Activated gamma-delta T cell (primary cell): ENCODE measurements around the gene UBE2J1.
A peak's percentile ranks its signal among the peaks of the same experiment; 100 is the strongest.

Source experiments
- DNase-seq: peaks from one replicate; lab custom pipeline; 2025; lab: John Stamatoyannopoulos, UW

UBE2J1 gene

GRCh38 chr6:89364586-89364985 lies 12.1 kb upstream of the UBE2J1 start:
- no peak for DNase-seq

DNA sequence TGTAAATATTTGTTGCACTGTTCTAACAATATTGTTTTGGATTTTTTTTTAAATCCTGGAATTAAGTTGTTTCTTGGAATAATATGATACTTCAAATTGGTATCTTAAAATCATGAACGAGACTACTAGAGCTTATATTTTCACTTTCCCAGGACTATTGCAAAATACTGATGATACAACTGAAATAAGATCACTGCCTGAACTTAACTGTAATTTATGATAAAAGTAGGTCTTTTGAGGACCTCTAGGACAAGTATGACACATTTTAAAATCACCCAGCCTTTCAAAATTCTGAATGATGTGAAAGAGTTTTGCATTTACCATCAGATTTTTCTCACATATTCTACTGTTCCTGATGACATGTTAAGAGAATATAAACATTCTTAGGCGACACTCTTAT lies 8.6 kb upstream of the UBE2J1 start:
- no peak for DNase-seq

GRCh38 chr6:89360415-89360999 lies 8.0 kb upstream of the UBE2J1 start:
- no peak for DNase-seq

- DNase-seq = no peak
These were observed 7.0 kb upstream of the UBE2J1 start for GRCh38 chr6:89359561-89359960.

DNA sequence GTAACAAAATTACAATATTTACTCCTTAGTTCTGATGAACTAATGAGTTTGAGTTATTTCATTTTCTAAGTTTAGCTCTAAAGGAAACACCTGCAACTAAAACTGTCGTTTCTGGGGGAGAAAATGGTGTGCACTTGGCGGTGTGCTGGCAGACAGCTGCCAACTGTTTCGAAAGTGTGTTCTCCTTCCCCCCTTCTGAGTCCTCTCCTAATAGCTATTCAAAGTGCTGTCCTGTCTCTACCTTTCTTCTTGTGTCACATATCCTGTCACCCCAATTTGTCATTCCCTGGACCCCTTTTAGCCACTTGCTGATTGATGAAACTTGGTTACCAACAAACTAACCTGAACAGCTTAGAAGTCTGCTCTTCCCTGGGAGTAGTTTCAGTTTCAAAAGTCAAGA lies 4.9 kb upstream of the UBE2J1 start:
- no peak for DNase-seq

- no peak for DNase-seq
These were observed 4.2 kb upstream of the UBE2J1 start for GRCh38 chr6:89356642-89357170.

DNA sequence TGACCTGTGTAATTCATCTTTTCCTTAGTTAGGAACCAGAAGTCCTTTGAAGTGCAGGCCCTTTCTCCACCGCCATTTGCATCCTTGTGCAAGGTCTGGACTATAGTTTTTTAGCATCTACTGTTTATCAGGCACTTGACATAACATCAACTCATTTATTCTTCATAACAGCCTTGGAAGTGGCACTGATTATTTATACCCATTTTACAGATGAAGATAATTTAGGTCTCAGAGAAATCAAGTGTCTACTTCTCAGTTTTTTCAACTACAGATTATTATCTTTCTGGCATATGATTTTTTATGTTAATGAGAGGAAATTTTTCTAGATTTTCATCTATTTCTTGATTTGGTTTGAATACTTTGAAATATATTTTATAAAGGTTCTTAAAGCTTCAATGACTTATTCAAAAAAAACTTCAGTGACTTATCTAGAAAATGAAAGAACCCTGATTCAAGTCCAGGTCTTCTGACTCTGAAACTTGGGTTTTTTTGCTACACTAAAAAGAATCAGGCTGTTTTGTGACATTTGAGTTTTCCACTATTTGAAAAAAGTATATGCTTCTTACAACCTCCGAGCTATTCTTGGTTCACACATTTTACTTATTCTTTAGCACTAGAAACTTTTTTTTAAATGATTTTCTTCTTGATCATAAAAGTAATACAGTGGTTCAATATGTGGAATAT lies 3.1 kb upstream of the UBE2J1 start:
- no peak for DNase-seq

- DNase-seq = no peak
These were observed 1.3 kb upstream of the UBE2J1 start for GRCh38 chr6:89353702-89354392.

GRCh38 chr6:89353118-89353556 lies 615 bp upstream of the UBE2J1 start:
- peak; percentile 14 for DNase-seq

DNA sequence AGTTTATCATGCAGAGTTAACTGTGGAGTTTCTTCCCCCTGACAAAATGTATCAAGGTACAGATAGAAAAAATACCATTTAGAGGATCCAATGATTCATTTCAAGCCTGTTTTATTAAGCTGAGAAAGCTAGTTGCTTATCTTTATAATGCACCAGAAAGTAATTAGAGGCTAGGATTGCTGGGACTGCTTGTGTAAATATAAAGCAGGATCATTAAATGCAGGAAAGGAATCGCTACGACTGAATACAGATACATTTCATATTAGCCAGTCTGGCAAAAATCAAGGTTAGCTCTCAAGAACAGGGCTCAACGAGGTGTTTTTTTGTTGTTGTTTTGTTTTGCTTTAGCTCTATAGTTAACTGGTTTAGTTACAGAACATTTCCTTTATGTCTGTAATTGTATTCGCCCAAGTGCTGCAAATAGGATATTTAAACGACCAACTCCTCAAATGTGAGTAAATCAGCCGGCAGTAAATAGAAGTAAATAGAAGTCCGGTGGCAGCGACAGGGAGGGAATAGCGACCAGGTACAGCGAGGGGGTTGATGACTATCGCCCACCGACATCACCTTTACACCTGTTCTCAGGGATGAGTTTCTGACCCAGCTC lies 748 bp downstream of the UBE2J1 start:
- no peak for DNase-seq

GRCh38 chr6:89350281-89350966 lies 2.1 kb downstream of the UBE2J1 start:
- DNase-seq = no peak

GRCh38 chr6:89348372-89348771 lies 4.2 kb downstream of the UBE2J1 start:
- DNase-seq = no peak

DNA sequence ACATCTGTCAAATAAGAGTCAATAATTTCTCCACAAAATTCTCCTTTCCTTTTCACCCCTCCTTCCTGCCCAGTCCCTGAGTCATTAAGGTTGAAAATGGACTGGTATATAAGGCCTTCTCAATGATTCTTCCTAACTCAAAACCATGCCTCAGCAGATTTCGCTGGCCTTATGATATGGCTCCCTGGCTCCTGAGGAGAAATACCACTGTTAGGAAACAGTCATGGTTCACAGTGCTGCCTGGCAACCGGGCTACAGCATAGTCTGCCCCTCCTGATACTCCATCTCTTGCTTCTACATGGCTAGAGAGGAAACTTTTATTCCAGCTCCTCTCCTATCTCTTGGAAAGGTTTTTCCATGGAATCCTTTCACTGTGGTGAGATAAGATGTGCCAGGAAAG lies 4.7 kb downstream of the UBE2J1 start:
- DNase-seq = no peak

GRCh38 chr6:89346433-89346832 lies 6.1 kb downstream of the UBE2J1 start:
- DNase-seq = no peak

DNA sequence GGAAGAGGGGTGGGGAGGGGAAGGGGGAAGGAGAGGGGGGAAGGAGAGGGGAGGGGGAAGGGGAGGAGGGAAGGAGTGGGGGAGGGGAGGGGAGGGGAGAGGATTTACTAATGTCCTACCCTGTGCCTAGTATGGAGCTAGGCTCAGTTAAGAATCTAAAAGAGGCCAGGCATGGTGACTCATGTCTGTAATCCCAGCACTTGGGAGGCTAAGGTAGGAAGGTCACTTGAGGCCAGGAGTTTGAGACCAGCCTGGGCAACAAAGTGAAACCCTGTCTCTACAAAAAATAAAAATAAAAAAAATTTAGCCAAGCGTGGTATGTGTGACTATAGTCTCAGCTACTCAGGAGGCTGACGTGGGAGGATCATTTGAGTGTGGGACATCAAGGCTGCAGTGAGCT lies 13.0 kb downstream of the UBE2J1 start:
- no peak for DNase-seq

DNA sequence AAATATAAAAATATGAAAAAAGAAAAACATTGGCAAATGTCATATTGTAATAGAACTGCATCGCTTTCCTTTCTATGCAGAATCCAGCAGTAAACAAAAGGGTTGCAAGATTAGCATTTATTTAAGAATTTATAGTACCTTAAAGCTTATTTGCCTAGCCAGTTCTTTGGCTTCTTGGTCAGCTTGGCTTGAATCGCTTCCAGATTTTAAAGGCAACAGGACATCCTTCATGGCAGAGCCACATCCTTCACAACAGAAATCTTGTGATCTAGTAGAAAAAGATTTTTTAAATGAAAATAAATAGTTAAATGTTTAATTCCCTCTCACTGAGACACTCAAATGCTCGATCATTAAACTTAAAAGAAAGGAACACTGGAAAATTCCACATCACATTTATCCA lies 17.4 kb downstream of the UBE2J1 start:
- DNase-seq = no peak

DNA sequence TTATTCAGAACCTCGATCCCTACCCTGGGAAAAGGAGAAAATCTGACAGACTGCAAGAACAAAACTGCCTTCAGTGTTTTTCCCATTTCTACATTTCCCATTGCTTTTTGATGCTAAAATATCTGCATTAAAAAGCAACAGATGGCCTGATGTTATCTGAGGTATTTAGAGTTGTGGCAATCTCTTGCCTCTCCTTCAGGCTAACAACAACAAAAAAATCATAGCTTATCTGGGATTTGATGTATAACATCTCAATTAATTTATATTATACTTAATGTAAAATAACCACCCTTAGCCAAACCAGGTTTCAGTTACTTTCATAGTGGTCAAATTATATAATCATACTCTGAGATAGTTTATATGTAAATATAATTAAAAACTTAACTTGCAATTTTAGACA lies 21.6 kb downstream of the UBE2J1 start:
- DNase-seq = no peak

DNA sequence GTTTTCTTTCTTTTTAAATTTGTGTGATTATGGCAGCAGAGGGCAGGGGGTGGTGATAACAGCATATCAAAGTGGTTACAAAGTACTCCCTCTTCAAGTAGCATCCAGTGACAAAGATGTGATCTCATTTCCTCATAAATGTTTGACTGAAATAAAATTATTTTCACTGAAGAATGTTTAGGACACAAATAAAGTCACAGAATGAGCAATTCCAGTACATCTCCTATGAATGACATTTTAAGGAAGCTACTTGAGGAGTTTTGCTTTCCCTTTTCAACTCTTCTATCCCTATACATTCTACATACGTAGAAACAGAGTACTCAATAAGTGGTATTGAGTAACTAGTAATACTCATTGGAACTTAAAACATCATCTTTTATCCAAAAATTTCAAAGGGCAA lies 23.5 kb downstream of the UBE2J1 start:
- no peak for DNase-seq

DNA sequence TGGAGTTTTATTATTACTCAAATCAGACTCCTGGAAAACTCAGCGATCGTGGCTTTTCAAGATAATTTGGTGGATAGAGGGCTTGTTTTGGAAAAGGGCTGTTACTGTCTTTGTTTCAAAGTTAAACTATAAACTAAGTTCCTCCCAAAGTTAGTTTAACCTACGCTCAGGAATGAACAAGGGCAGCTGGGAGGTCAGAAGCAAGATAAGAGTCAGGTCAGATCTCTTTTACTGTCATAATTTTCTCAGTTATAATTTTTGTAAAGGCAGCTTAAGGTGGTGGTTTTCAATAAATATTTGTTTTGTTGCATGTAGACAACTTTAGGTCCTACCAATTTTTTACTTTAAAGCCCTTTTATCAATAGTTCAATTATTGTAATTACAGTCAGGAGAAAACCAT lies 28.2 kb downstream of the UBE2J1 start:
- DNase-seq = no peak

DNA sequence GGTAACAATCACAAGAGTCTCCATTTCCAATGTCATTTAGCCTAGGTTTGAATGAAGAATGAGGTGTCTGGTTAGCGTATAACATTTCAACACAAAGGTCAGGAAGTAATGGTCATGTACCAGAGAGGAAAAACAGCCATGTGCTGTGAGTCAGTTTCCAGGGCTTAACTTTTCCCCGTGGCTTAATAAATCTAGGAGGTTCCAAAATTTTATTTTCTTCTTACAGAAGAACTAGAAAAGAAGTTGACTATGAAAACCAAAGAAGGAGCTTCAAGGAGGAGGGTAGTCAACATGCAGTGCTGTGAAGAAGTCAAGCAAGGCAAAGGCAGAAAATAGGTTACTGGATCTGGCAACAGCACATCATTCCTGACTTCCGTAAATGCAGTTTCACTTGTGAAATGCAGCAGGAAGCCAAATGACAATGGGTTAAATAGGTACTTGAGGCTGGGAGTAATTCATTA lies 29.0 kb downstream of the UBE2J1 start:
- DNase-seq = no peak

DNA sequence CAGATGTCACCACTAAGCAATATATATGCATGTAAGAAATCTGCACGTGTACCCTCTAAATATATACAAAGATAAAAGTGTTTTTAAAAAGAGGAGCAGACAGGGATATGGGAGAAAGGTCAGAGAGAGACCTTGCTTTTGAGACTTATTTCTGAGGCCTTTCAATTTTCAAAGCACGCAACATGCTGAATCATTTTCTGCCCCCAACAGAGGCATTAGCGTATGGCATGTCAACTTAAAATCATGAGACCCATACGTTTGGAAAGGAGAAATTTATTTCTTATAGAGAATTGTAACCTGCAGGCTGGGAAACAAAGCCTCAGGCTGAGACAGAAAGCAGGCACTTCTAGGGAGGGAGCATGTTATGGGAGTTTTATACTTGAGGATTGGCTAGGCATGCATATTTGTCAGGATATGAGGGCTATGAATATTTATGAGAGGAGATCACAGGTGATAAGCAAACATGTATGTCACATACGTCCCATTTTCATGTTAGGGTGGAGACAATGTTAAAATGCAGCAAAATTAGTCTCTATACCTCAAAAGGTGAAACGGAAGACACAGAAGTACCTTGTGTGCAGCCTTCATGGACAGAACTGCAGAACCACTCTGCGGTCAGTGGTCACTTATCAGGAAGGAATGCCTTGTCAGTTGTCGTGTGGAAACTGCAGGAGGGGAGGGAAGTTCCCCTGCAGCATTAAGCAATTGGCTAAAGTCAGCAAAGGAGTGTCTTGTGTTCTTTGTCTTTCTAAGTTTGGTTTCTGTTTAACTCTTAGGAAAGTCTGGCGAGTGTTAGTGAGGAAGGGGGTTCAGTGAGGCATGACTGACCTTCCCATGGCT lies 31.2 kb downstream of the UBE2J1 start:
- no peak for DNase-seq
